GM18868 (cell line): Measurements from ENCODE around the gene TGOLN2.
"Not testable (repeated sequence)": the region's sequence is repeated elsewhere in the genome, so short reads cannot be mapped to it uniquely, and the experiment has no call there.

Experiments used
- ATAC-seq: cut with Tn5 transposase; IDR thresholded peaks from one replicate; pipeline ENCODE4 v1.9.1; 2021; ENCODE audit warnings: mild to moderate bottlenecking, moderate library complexity; ENCODE audit not compliant: unreplicated experiment

The TGOLN2 gene

GRCh38 chr2:85340034-85340892, 12.5 kb upstream of the TGOLN2 start:
- no peak for ATAC-seq

GRCh38 chr2:85334928-85335327, 7.1 kb upstream of the TGOLN2 start:
- no peak for ATAC-seq

GRCh38 chr2:85333877-85334276, 6.1 kb upstream of the TGOLN2 start:
- ATAC-seq, result not testable (repeated sequence)

- no peak for ATAC-seq
These were observed 3.2 kb upstream of the TGOLN2 start for GRCh38 chr2:85330839-85331636.

- not testable (repeated sequence) for ATAC-seq
These were observed 1.9 kb upstream of the TGOLN2 start for GRCh38 chr2:85329701-85330100.

- ATAC-seq, result no peak
These were observed 1.4 kb upstream of the TGOLN2 start for GRCh38 chr2:85329181-85329651.

GRCh38 chr2:85327160-85327821, 498 bp downstream of the TGOLN2 start:
- ATAC-seq, result peak; percentile 39

GRCh38 chr2:85326406-85327159, 1.2 kb downstream of the TGOLN2 start:
- peak; percentile 21 for ATAC-seq

GRCh38 chr2:85325466-85325811, 2.4 kb downstream of the TGOLN2 start:
- ATAC-seq, result no peak

- ATAC-seq, result no peak
These were observed 2.9 kb downstream of the TGOLN2 start for GRCh38 chr2:85324639-85325465.

GRCh38 chr2:85323988-85324367, 3.8 kb downstream of the TGOLN2 start:
- ATAC-seq, result not testable (repeated sequence)

- no peak for ATAC-seq
These were observed 4.3 kb downstream of the TGOLN2 start for GRCh38 chr2:85323351-85323987.

GRCh38 chr2:85319796-85320195, 8.0 kb downstream of the TGOLN2 start:
- ATAC-seq, result no peak

GRCh38 chr2:85318222-85319074, 9.3 kb downstream of the TGOLN2 start:
- ATAC-seq, result peak; percentile 83

- not testable (repeated sequence) for ATAC-seq
These were observed 11.9 kb downstream of the TGOLN2 start for GRCh38 chr2:85315921-85316320.

- ATAC-seq, result no peak
These were observed 12.9 kb downstream of the TGOLN2 start for GRCh38 chr2:85314884-85315242.

GRCh38 chr2:85312404-85312803, 15.4 kb downstream of the TGOLN2 start:
- ATAC-seq, result no peak

GRCh38 chr2:85310330-85310729, 17.5 kb downstream of the TGOLN2 start:
- ATAC-seq, result no peak
